Kidney epithelial cell (primary cell): ENCODE results near the gene MEGF11. TPM values are rescaled to one million over a fixed set of nuclear protein-coding genes. Genes with fewer than 3 reads are reported as not detected.
"Not testable (repeated sequence)": the region's sequence is repeated elsewhere in the genome, so short reads cannot be mapped to it uniquely, and the experiment has no call there.

Experiments used
- DNase-seq: peaks from one replicate; pipeline ENCODE4 v3.0.0-alpha.2; 2010; ENCODE audit warnings: low read depth
- H3K27me3 ChIP-seq: 2 replicates; pipeline ENCODE4 v1.6.0; 2011; ENCODE audit warnings: low read length; ENCODE audit not compliant: control insufficient read depth, insufficient read depth
- H3K36me3 ChIP-seq: 2 replicates; pipeline ENCODE4 v1.5.1; 2011; ENCODE audit warnings: low read length; ENCODE audit not compliant: control insufficient read depth, insufficient read depth
- H3K4me3 ChIP-seq: 2 replicates; pipeline ENCODE4 v1.5.1; 2011; ENCODE audit warnings: low read depth, mild to moderate bottlenecking, control low read depth, low read length
- total RNA-seq: library from RNA; depleted of rRNA; stranded (reverse); fragments of >200 nt; gene quantifications from 2 replicates; pipeline ENCODE4 v1.2.3, GENCODE V29; 2015
- TF ChIP-seq, protein P1 (sequence below): IDR thresholded peaks from 2 replicates; pipeline ENCODE4 v1.5.1; 2011; ENCODE audit warnings: mild to moderate bottlenecking, moderate library complexity, low read length, control low read depth, inconsistent platforms; ENCODE audit not compliant: insufficient read depth, poor library complexity, severe bottlenecking

MEGF11 gene
- total RNA-seq, 1 donor from 2014 or later, result 0.63 TPM

DNA sequence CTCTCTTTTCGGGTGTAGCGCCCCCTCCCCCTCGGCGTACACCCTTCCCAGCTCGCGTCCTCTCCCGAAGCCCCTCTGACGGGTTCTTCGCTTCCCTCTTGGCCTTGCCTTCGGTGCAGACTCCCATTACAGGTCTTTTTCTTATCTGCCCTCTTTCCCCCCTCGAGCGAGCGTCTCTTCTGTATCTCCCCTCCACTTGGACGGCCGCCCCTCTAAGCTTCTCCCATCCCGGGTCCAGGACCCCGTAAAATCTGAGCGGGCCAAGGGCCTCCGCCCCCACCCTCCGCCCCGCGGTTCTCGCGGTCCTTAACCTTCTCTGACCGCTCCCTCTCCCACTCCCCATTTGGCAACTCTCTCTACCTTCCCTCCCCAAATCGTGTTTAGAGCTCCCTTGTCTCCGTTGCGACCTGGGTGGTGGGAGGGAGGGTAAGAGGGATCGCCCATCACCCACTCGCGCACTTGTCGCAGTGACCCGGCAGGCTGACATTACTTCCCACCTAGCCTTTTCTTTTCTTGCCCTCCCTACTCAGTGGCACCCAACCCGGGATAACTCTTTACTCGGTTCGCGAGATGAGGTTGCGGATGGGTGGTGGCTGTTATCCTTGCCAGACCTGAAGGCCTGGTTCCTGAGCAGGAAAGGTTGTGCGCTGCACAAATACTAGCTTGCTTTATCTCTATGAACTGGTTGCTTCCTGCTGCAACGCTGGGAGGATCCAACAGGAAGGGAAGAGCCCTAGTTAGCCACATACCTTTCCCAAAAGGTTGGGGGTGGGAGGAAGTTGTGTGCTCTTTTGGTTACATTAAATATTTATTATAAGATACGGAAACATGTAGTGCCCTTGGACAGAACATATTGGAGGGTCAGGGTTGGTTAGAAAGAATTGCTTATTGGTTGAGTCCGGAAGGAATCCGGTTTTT is 383.3 kb downstream of the MEGF11 start:
- Histone ChIP-seq H3K4me3 (peak overlapping the region; percentile 99), H3K27me3 (no peaks in the 10 kb centered on the region), H3K36me3 (no peaks in the 10 kb centered on the region)
- DNase-seq, result no peak
- TF ChIP-seq, protein P1, sequence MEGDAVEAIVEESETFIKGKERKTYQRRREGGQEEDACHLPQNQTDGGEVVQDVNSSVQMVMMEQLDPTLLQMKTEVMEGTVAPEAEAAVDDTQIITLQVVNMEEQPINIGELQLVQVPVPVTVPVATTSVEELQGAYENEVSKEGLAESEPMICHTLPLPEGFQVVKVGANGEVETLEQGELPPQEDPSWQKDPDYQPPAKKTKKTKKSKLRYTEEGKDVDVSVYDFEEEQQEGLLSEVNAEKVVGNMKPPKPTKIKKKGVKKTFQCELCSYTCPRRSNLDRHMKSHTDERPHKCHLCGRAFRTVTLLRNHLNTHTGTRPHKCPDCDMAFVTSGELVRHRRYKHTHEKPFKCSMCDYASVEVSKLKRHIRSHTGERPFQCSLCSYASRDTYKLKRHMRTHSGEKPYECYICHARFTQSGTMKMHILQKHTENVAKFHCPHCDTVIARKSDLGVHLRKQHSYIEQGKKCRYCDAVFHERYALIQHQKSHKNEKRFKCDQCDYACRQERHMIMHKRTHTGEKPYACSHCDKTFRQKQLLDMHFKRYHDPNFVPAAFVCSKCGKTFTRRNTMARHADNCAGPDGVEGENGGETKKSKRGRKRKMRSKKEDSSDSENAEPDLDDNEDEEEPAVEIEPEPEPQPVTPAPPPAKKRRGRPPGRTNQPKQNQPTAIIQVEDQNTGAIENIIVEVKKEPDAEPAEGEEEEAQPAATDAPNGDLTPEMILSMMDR, result no peak

DNA sequence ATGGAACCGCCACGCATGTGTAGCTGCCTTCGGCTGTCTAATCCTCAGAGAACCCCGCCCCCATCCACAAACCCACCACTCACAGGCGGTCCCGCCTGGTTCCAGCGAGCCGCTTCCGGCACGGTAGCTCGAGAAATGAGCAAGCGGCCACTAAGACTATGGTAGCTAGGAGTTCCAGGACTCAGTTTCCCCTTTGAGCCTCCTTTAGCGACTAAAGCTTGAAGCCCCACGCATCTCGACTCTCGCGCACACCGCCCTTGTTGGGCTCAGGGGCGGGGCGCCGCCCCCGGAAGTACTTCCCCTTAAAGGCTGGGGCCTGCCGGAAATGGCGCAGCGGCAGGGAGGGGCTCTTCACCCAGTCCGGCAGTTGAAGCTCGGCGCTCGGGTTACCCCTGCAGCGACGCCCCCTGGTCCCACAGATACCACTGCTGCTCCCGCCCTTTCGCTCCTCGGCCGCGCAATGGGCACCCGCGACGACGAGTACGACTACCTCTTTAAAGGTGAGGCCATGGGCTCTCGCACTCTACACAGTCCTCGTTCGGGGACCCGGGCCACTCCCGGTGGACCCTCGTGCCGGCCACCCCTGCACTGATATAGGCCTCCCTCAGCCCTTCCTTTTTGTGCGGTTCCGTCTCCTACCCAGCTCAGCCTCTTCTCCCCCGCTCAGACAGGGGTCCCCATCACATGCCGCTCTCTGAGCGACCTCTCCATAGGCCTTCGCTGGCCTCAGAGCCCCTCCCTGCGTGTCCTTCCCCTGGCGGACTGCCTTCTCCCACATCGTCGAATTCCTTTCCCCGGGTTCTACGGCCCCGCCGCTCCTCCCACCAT is 384.2 kb downstream of the MEGF11 start, which contains the start of gene RAB11A:
Gene RAB11A, plus strand, starts transcription at position 366 of the 828 bp plus-strand sequence. Its CDS starts 95 bp downstream, at position 461.
- TF ChIP-seq, protein P1, result peak; percentile 45
- Histone ChIP-seq H3K27me3 (no peaks in the 10 kb centered on the region), H3K36me3 (no peaks in the 10 kb centered on the region), H3K4me3 (peak within 1 kb of the TSS; percentile 99)
- peak; percentile 89 for DNase-seq

DNA sequence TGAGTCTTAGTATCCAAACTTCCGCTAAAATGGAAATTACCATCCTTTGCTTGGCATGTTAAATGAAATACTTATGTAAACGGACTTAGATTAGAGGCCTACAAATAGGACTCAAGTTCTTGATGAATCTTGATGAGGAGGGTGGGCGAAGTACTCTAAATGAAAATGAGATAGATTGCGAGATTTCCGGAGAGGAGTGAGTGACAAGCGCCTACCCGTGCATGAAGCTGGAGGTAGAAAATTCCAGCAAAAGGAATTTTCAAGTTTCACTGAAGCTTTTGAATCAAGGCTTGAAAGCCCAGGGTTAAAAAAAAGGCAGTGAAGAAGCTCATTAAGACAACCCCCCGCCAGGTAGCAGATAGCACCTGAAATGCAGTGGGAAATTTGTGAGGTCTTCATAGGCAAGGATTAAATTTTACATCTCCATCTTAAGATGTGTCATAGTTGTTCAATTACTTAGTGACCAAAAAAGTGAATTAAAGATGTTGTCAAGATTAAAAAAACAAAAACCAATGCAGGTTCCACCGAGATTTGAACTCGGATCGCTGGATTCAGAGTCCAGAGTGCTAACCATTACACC is 384.9 kb downstream of the MEGF11 start:
- H3K27me3 ChIP-seq, result no peaks in the 10 kb centered on the region
- TF ChIP-seq, protein P1, result no peak
- H3K36me3 ChIP-seq, result no peaks in the 10 kb centered on the region
- H3K4me3 ChIP-seq, result peak overlapping the region; percentile 99
- DNase-seq, result no peak

DNA sequence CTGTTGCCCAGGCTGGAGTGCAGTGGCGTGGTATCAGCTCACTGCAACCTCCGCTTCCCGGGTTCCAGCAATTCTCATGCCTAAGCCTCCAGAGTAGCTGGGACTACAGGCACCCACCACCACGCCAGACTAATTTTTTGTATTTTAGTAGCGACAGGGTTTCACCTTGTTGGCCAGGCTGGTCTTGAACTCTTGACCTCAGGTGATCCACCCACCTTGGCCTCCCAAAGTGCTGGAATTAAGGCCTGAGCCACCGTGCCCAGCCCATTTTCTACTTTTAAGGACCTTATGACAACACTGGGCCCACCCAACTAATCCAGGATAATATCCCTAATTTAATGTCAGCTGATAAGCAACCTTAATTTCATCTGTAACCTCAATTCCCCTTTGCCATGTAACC is 385.6 kb downstream of the MEGF11 start:
- H3K27me3 ChIP-seq, DNase-seq, H3K36me3 ChIP-seq, H3K4me3 ChIP-seq: not testable (repeated sequence)

DNA sequence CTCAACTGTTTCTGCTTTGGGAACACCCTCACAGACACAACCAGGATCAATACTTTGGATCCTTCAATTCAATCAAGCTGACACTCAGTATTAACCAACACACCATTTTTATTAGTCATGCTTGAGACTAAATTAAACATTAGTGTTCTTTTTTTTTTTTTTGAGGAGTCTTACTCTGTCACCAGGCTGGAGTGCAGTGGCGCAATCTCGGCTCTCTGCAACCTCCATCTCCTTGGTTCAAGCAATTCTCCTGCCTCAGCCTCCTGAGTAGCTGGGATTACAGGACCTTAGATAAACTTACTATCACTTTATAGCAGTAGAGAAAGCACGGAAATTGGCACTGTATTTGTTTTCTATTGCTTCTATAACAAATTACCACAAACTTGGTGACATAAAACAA is 386.3 kb downstream of the MEGF11 start:
- no peak for DNase-seq
- Histone ChIP-seq H3K36me3 (no peaks in the 10 kb centered on the region), H3K27me3 (no peaks in the 10 kb centered on the region), H3K4me3 (no peak overlapping the region)
- TF ChIP-seq, protein P1, result no peak

DNA sequence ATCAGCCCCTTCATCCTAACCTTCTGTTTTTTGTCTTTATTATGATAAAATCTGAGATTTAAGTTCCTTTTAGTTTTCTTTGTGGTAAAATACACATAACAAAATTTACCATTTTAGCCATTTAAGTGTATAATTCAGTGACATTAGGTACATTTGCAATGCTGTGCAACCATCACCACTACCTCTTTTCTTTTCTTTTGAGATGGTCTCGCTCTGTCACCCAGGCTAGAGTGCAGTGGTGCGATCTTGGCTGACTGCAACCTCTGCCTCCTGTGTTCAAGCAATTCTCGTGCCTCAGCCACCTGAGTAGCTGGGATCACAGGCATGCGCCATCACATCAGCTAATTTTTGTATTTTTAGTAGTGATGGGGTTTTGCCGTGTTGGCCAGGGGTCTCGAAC is 390.4 kb downstream of the MEGF11 start:
- H3K27me3 ChIP-seq, result no peaks in the 10 kb centered on the region
- no peak overlapping the region for H3K4me3 ChIP-seq
- no peaks in the 10 kb centered on the region for H3K36me3 ChIP-seq
- DNase-seq, result no peak
- TF ChIP-seq, protein P1, result no peak
